ENCODE measurements around the gene CASK. TPM values are rescaled to one million over a fixed set of nuclear protein-coding genes. Genes with fewer than 3 reads are reported as not detected.
"Not testable (repeated sequence)": the region's sequence is repeated elsewhere in the genome, so short reads cannot be mapped to it uniquely, and the experiment has no call there.

Gene CASK
- total RNA-seq, 1 donor from 2014 or later, result 43.0 TPM

DNA sequence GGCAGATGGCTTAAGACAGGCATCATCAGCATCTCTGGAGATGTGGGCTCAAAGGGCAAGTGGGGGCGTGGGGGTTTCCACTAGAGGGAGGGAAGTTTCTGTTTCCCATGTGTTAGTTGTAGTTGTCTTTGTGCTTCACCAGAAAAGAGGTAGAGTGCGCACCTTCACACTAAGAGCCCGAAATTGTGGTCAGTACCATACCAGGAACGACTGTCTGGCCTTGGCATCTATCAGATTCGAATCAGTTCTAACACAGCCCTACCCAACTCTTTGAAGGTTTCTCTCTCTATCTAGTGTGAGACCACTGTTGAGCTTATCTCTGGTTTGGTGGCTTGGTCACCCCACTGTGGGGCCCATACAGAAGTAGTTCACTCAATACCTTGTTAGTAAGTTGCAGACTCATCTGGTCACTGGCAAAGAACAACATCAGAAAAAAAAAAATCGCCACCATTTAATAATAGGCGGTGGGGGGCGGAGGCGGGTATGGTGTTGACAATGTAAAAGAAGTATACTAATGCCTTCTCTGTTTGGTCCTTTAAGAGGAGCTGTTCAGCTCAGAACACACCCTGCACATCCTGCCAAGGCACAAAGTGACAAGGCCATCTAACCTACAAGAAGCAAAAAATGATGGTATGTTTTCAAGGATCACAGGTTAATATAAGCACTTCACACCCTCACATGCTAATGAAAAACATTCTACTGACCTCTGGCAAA is 405.1 kb downstream of the CASK start:
- no peak overlapping the region for H3K4me3 Mint-ChIP-seq (ENCODE audit: unreplicated experiment)
- peaks cover 21% of the 10 kb centered on the region for H3K4me1 Mint-ChIP-seq (ENCODE audit: unreplicated experiment)
- TF ChIP-seq, protein P1, sequence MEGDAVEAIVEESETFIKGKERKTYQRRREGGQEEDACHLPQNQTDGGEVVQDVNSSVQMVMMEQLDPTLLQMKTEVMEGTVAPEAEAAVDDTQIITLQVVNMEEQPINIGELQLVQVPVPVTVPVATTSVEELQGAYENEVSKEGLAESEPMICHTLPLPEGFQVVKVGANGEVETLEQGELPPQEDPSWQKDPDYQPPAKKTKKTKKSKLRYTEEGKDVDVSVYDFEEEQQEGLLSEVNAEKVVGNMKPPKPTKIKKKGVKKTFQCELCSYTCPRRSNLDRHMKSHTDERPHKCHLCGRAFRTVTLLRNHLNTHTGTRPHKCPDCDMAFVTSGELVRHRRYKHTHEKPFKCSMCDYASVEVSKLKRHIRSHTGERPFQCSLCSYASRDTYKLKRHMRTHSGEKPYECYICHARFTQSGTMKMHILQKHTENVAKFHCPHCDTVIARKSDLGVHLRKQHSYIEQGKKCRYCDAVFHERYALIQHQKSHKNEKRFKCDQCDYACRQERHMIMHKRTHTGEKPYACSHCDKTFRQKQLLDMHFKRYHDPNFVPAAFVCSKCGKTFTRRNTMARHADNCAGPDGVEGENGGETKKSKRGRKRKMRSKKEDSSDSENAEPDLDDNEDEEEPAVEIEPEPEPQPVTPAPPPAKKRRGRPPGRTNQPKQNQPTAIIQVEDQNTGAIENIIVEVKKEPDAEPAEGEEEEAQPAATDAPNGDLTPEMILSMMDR (IDR thresholded peaks at IDR 0.05), result no peak
- H3K36me3 Mint-ChIP-seq (ENCODE audit: unreplicated experiment), result peaks cover 6% of the 10 kb centered on the region
- no peaks in the 10 kb centered on the region for H3K27me3 Mint-ChIP-seq (ENCODE audit: unreplicated experiment)
- no peak overlapping the region for H3K27ac Mint-ChIP-seq (ENCODE audit: unreplicated experiment)
- DNase-seq (ENCODE audit: extremely low spot score, unreplicated experiment), result no peak
- H3K9me3 Mint-ChIP-seq (ENCODE audit: unreplicated experiment), result no peaks in the 10 kb centered on the region

DNA sequence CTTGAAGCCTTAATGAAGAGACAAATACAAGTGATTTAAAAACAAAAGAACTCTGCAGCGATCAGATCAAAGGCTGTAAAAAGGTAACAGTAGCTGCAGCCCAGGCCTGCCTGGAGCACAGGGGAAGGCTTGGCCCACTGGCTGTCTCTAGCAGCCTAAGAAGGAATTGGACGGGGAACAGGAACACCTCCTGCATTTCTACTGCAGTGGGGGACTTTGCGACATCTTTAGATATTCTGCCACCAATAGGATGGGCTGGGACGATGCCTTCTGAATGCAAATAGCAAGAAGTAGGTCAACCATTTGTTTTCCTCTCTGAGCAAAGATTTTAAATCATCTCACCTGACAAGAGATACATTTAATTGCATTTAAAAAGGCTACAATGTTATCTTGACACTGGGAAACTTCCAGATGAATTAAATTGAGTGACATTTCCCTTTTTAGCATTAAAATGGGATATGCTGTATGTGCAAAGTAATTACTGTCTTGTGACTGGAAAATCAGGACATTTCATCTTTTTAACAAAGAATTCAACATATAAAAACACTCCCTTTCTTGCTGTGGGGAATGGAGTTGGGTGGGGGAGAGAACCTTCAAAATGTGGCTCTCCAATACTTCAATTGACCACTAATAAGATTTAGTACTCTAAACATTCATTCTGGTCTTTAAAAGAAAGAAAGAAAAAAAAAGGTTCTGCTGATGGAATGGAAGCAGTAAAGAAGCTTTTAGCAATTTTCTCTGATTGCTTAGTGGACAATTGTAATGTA is 406.2 kb downstream of the CASK start:
- TF ChIP-seq, protein P1 (IDR thresholded peaks at IDR 0.05), result no peak
- H3K27me3 Mint-ChIP-seq (ENCODE audit: unreplicated experiment), result no peaks in the 10 kb centered on the region
- no peak overlapping the region for H3K27ac Mint-ChIP-seq (ENCODE audit: unreplicated experiment)
- H3K36me3 Mint-ChIP-seq (ENCODE audit: unreplicated experiment), result peaks cover 3% of the 10 kb centered on the region
- no peak for DNase-seq (ENCODE audit: extremely low spot score, unreplicated experiment)
- no peak overlapping the region for H3K4me3 Mint-ChIP-seq (ENCODE audit: unreplicated experiment)
- no peaks in the 10 kb centered on the region for H3K9me3 Mint-ChIP-seq (ENCODE audit: unreplicated experiment)
- H3K4me1 Mint-ChIP-seq (ENCODE audit: unreplicated experiment), result peaks cover 17% of the 10 kb centered on the region

DNA sequence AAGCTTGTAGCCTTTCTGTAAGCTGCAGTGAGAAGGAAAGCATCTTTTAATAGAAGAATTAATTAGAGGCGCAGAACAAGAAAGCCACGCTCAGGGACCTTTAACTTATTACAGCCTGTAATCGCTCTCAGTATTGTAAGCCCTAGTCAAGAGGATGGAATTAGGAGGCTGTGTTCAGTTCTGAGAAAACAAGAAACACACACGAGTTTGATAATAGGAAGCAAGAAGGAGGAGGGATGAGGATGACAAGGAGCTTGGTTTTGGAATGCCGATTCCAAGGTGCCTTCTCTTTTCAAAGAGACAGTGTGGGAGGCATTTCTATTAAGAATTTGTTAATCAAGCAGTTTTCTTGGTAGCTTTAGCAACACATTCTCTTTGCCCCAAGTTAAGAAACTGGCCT is 406.9 kb downstream of the CASK start:
- Mint-ChIP-seq H3K4me3 (ENCODE audit: unreplicated experiment) (no peak overlapping the region), H3K4me1 (ENCODE audit: unreplicated experiment) (peaks cover 17% of the 10 kb centered on the region), H3K27ac (ENCODE audit: unreplicated experiment) (no peak overlapping the region), H3K36me3 (ENCODE audit: unreplicated experiment) (peaks cover 3% of the 10 kb centered on the region), H3K27me3 (ENCODE audit: unreplicated experiment) (no peaks in the 10 kb centered on the region), H3K9me3 (ENCODE audit: unreplicated experiment) (no peaks in the 10 kb centered on the region)
- TF ChIP-seq, protein P1 (IDR thresholded peaks at IDR 0.05), result no peak
- no peak for DNase-seq (ENCODE audit: extremely low spot score, unreplicated experiment)

DNA sequence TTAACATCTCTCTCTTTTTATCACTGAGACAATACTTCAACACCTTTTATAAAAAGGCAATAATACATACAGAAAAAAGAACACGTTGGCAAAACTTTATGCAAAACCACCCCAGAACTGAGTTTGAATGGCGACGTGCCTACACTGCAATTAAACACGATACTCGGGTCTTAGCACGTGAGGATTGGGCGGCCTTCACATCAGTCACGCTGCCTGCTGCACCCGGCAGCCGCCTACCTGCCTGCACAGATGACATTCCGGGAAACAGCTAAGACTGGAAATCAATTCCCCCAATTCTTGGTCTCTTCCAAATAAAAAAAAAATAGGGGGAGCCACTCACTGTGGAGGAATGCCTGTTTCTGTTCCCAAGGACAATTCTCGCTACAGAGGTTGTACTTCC is 408.0 kb downstream of the CASK start:
- no peaks in the 10 kb centered on the region for H3K27me3 Mint-ChIP-seq (ENCODE audit: unreplicated experiment)
- no peaks in the 10 kb centered on the region for H3K9me3 Mint-ChIP-seq (ENCODE audit: unreplicated experiment)
- H3K36me3 Mint-ChIP-seq (ENCODE audit: unreplicated experiment), result peaks cover 3% of the 10 kb centered on the region
- H3K4me3 Mint-ChIP-seq (ENCODE audit: unreplicated experiment), result no peak overlapping the region
- no peak overlapping the region for H3K27ac Mint-ChIP-seq (ENCODE audit: unreplicated experiment)
- no peak for DNase-seq (ENCODE audit: extremely low spot score, unreplicated experiment)
- TF ChIP-seq, protein P1 (IDR thresholded peaks at IDR 0.05), result no peak
- H3K4me1 Mint-ChIP-seq (ENCODE audit: unreplicated experiment), result peaks cover 17% of the 10 kb centered on the region

DNA sequence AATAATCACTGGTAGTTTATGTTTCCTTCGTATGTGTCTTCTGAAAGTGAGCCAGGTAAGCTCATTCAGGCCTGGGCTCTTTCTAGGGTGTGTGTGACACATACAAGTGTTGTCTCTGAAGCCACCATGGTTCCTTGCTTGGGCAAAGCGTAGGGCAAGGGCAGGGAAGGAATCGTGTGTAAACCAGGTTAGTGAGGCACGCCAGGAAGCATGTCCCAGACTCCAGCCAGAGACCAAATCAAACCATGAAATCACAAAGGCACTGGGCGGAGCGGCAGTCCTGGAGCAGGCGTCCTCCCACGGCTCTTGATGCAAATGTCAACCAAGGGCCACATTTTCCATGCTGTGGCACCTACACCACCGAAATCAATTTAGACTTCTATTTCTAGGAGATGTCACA is 409.2 kb downstream of the CASK start:
- no peaks in the 10 kb centered on the region for H3K27me3 Mint-ChIP-seq (ENCODE audit: unreplicated experiment)
- peak; percentile 57 for DNase-seq (ENCODE audit: extremely low spot score, unreplicated experiment)
- no peak overlapping the region for H3K27ac Mint-ChIP-seq (ENCODE audit: unreplicated experiment)
- peaks cover 10% of the 10 kb centered on the region for H3K4me1 Mint-ChIP-seq (ENCODE audit: unreplicated experiment)
- H3K9me3 Mint-ChIP-seq (ENCODE audit: unreplicated experiment), result no peaks in the 10 kb centered on the region
- no peak overlapping the region for H3K4me3 Mint-ChIP-seq (ENCODE audit: unreplicated experiment)
- peaks cover 3% of the 10 kb centered on the region for H3K36me3 Mint-ChIP-seq (ENCODE audit: unreplicated experiment)
- TF ChIP-seq, protein P1 (IDR thresholded peaks at IDR 0.05), result no peak

DNA sequence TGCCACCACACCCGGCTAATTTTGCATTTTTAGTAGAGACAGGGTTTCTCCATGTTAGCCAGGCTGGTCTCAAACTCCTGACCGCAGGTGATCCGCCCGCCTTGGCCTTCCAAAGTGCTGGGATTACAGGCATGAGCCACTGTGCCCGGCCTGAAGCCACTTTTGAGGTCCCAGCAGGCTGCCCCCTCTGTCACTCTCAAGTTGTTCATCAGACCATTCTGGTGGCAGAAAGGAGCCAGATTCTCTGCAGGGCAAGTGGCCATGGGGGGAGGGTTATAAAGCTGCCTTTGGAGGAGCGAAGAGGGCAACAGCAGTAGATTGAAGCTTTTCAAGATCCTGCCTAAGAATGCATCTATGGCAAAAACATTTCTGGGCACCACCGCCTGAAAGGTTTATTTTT is 410.5 kb downstream of the CASK start:
- not testable (repeated sequence) for H3K4me3 Mint-ChIP-seq (ENCODE audit: unreplicated experiment); H3K27ac Mint-ChIP-seq (ENCODE audit: unreplicated experiment); H3K4me1 Mint-ChIP-seq (ENCODE audit: unreplicated experiment); H3K36me3 Mint-ChIP-seq (ENCODE audit: unreplicated experiment); H3K9me3 Mint-ChIP-seq (ENCODE audit: unreplicated experiment); H3K27me3 Mint-ChIP-seq (ENCODE audit: unreplicated experiment)
- DNase-seq (ENCODE audit: extremely low spot score, unreplicated experiment), result peak; percentile 64
